GM19452 (cell line): ENCODE data around the gene VPS37B.
"Not testable (repeated sequence)": the region's sequence is repeated elsewhere in the genome, so short reads cannot be mapped to it uniquely, and the experiment has no call there.

ENCODE experiments used
- ATAC-seq: cut with Tn5 transposase; IDR thresholded peaks from one replicate; pipeline ENCODE4 v1.9.1; 2021; ENCODE audit not compliant: unreplicated experiment

VPS37B gene

GRCh38 chr12:122884091-122884826 is 11.7 kb downstream of the VPS37B start:
- ATAC-seq: no peak

- ATAC-seq: no peak
Measured at GRCh38 chr12:122882908-122883558, 12.9 kb downstream of the VPS37B start.

- no peak for ATAC-seq
Measured at GRCh38 chr12:122880668-122881067, 15.3 kb downstream of the VPS37B start.

- ATAC-seq: no peak
Measured at GRCh38 chr12:122880155-122880667, 15.7 kb downstream of the VPS37B start.

GRCh38 chr12:122878780-122879612 is 16.9 kb downstream of the VPS37B start:
- no peak for ATAC-seq

GRCh38 chr12:122876731-122877130 is 19.2 kb downstream of the VPS37B start:
- no peak for ATAC-seq

GRCh38 chr12:122876281-122876680 is 19.6 kb downstream of the VPS37B start:
- ATAC-seq: not testable (repeated sequence)

GRCh38 chr12:122875590-122876220 is 20.2 kb downstream of the VPS37B start:
- peak; percentile 74 for ATAC-seq

GRCh38 chr12:122874081-122874480 is 21.8 kb downstream of the VPS37B start:
- no peak for ATAC-seq

GRCh38 chr12:122873540-122873939 is 22.4 kb downstream of the VPS37B start:
- no peak for ATAC-seq

- ATAC-seq: no peak
Measured at GRCh38 chr12:122872815-122873361, 23.0 kb downstream of the VPS37B start.

- no peak for ATAC-seq
Measured at GRCh38 chr12:122871851-122872780, 23.8 kb downstream of the VPS37B start.

- no peak for ATAC-seq
Measured at GRCh38 chr12:122870867-122871664, 24.9 kb downstream of the VPS37B start.

GRCh38 chr12:122870163-122870842 is 25.6 kb downstream of the VPS37B start:
- no peak for ATAC-seq

GRCh38 chr12:122869207-122869973 is 26.5 kb downstream of the VPS37B start:
- ATAC-seq: no peak

- ATAC-seq: no peak
Measured at GRCh38 chr12:122868471-122869177, 27.3 kb downstream of the VPS37B start.
